ENCODE data around the gene USP37.
A peak's percentile ranks its signal among the peaks of the same experiment; 100 is the strongest.

The USP37 gene

GRCh38 chr2:218568190-218569037, at the start of gene USP37, which contains the start of gene CNOT9:
TSS of gene USP37 (minus strand) at chr2:218568351. CDS start at chr2:218558653, 9,698 bp downstream.
TSS of gene CNOT9 (plus strand) at chr2:218568839. CDS start at chr2:218568955, 116 bp downstream.
- Histone ChIP-seq H3K27ac (ENCODE audit: low read depth, low read length) (peak within 1 kb of the TSS; percentile 83), H3K27me3 (ENCODE audit: control insufficient read depth, low read length) (no peaks in the 10 kb centered on the region), H3K4me2 (ENCODE audit: low read length) (peak within 1 kb of the TSS; percentile 87), H3K36me3 (ENCODE audit: control insufficient read depth, low read length) (peaks cover 88% of the 10 kb centered on the region), H3F3A (ENCODE audit: control insufficient read depth, insufficient read depth) (no peaks in the 10 kb centered on the region), H3K4me1 (ENCODE audit: control insufficient read depth, low read length) (peaks cover 35% of the 10 kb centered on the region), H3K4me3 (ENCODE audit: low read length) (peak within 1 kb of the TSS; percentile 83), H3K79me2 (ENCODE audit: control insufficient read depth, low read length) (peaks cover 97% of the 10 kb centered on the region), H4K20me1 (ENCODE audit: control insufficient read depth, insufficient read depth, low read depth, low read length) (peaks cover 10% of the 10 kb centered on the region; the same call in 1 of the 2 replicates), H3K9me3 (ENCODE audit: control insufficient read depth, insufficient read depth, low read length) (no peaks in the 10 kb centered on the region), H3K9me2 (replicated peaks; ENCODE audit: control insufficient read depth, low read length) (no peaks in the 10 kb centered on the region)
- TF ChIP-seq EZH2phosphoT487 (IDR thresholded peaks at IDR 0.05; ENCODE audit: borderline replicate concordance, low read length) = no peak
- TF ChIP-seq CTCF (IDR thresholded peaks at IDR 0.05; ENCODE audit: low read depth, low read length, poor library complexity, severe bottlenecking) = no peak

- Histone ChIP-seq H3K4me1 (ENCODE audit: control insufficient read depth, low read length) (no peaks in the 10 kb centered on the region), H3K9me3 (ENCODE audit: control insufficient read depth, insufficient read depth, low read length) (no peaks in the 10 kb centered on the region), H3K27ac (ENCODE audit: low read depth, low read length) (no peak overlapping the region), H3K4me3 (ENCODE audit: low read length) (no peak overlapping the region), H4K20me1 (ENCODE audit: control insufficient read depth, insufficient read depth, low read depth, low read length) (no peaks in the 10 kb centered on the region), H3K9me2 (replicated peaks; ENCODE audit: control insufficient read depth, low read length) (no peaks in the 10 kb centered on the region), H3K36me3 (ENCODE audit: control insufficient read depth, low read length) (no peaks in the 10 kb centered on the region), H3K79me2 (ENCODE audit: control insufficient read depth, low read length) (no peaks in the 10 kb centered on the region), H3K4me2 (ENCODE audit: low read length) (no peak overlapping the region), H3K27me3 (ENCODE audit: control insufficient read depth, low read length) (peaks cover 6% of the 10 kb centered on the region), H3F3A (ENCODE audit: control insufficient read depth, insufficient read depth) (no peaks in the 10 kb centered on the region)
- TF ChIP-seq CTCF (IDR thresholded peaks at IDR 0.05; ENCODE audit: low read depth, low read length, poor library complexity, severe bottlenecking) = no peak
- no peak for TF ChIP-seq EZH2phosphoT487 (IDR thresholded peaks at IDR 0.05; ENCODE audit: borderline replicate concordance, low read length)
These were observed 47.7 kb upstream of the USP37 start for GRCh38 chr2:218615868-218616315.

- Histone ChIP-seq H3K36me3 (ENCODE audit: control insufficient read depth, low read length) (no peaks in the 10 kb centered on the region), H3K4me1 (ENCODE audit: control insufficient read depth, low read length) (no peaks in the 10 kb centered on the region), H3F3A (ENCODE audit: control insufficient read depth, insufficient read depth) (no peaks in the 10 kb centered on the region), H3K4me2 (ENCODE audit: low read length) (no peak within 1 kb of the TSS), H3K27ac (ENCODE audit: low read depth, low read length) (no peak within 1 kb of the TSS), H4K20me1 (ENCODE audit: control insufficient read depth, insufficient read depth, low read depth, low read length) (no peaks in the 10 kb centered on the region), H3K4me3 (ENCODE audit: low read length) (no peak within 1 kb of the TSS), H3K27me3 (ENCODE audit: control insufficient read depth, low read length) (peaks cover 26% of the 10 kb centered on the region), H3K9me2 (replicated peaks; ENCODE audit: control insufficient read depth, low read length) (no peaks in the 10 kb centered on the region), H3K79me2 (ENCODE audit: control insufficient read depth, low read length) (no peaks in the 10 kb centered on the region), H3K9me3 (ENCODE audit: control insufficient read depth, insufficient read depth, low read length) (no peaks in the 10 kb centered on the region)
- TF ChIP-seq CTCF (IDR thresholded peaks at IDR 0.05; ENCODE audit: low read depth, low read length, poor library complexity, severe bottlenecking) (no peak), EZH2phosphoT487 (IDR thresholded peaks at IDR 0.05; ENCODE audit: borderline replicate concordance, low read length) (no peak)
These were observed 39.4 kb upstream of the USP37 start, which contains the start of gene PLCD4 for GRCh38 chr2:218607436-218608115. TSS of gene PLCD4 (plus strand) at chr2:218607899. CDS start at chr2:218615740, 7,841 bp downstream.

Data from DOHH2 (cell line).